Ureter (tissue), 1 donor: ENCODE data around the gene PIRT. TPM values are rescaled to one million over a fixed set of nuclear protein-coding genes. Genes with fewer than 3 reads are reported as not detected.
A peak's percentile ranks its signal among the peaks of the same experiment; 100 is the strongest.

ENCODE experiments used
- DNase-seq: peaks from one replicate; pipeline ENCODE4 v3.0.0-alpha.2; 2020; ENCODE audit warnings: low spot score
- total RNA-seq: library from RNA; stranded (reverse); gene quantifications from one replicate; pipeline ENCODE4 v1.2.4, GENCODE V29; 2023
- donor health status: DM: yes; HTN: yes; CAD: no.

The PIRT gene
- total RNA-seq, 1 donor from 2014 or later: not detected

GRCh38 chr17:10821054-10821453 lies 16.8 kb downstream of the PIRT start:
- no peak for DNase-seq

GRCh38 chr17:10815319-10815718 lies 22.6 kb downstream of the PIRT start:
- DNase-seq: no peak

- DNase-seq: no peak
These were observed 23.8 kb downstream of the PIRT start for GRCh38 chr17:10814075-10814474.

GRCh38 chr17:10812674-10813073 lies 25.2 kb downstream of the PIRT start:
- DNase-seq: peak; percentile 66

- DNase-seq: no peak
These were observed 28.3 kb downstream of the PIRT start for GRCh38 chr17:10809605-10810004.

GRCh38 chr17:10807704-10808128 lies 30.2 kb downstream of the PIRT start:
- DNase-seq: no peak

GRCh38 chr17:10806545-10807262 lies 31.2 kb downstream of the PIRT start:
- DNase-seq: no peak

- DNase-seq: no peak
These were observed 32.0 kb downstream of the PIRT start for GRCh38 chr17:10805911-10806310.

- DNase-seq: no peak
These were observed 33.3 kb downstream of the PIRT start for GRCh38 chr17:10804546-10804945.

GRCh38 chr17:10803830-10804475 lies 33.9 kb downstream of the PIRT start, which contains the start of gene TMEM238L:
Gene TMEM238L, minus strand, starts transcription at chr17:10804099. Its CDS starts 136 bp downstream, at chr17:10803963.
- DNase-seq: no peak

GRCh38 chr17:10803350-10803749 lies 34.5 kb downstream of the PIRT start:
- peak; percentile 54 for DNase-seq

- peak; percentile 63 for DNase-seq
These were observed 35.2 kb downstream of the PIRT start for GRCh38 chr17:10802496-10803284.

- DNase-seq: no peak
These were observed 38.5 kb downstream of the PIRT start for GRCh38 chr17:10799407-10799806.

- no peak for DNase-seq
These were observed 39.0 kb downstream of the PIRT start for GRCh38 chr17:10798910-10799309.

GRCh38 chr17:10798332-10798749 lies 39.5 kb downstream of the PIRT start:
- DNase-seq: peak; percentile 66

- no peak for DNase-seq
These were observed 40.2 kb downstream of the PIRT start for GRCh38 chr17:10797476-10798328.

- DNase-seq: no peak
These were observed 44.1 kb downstream of the PIRT start for GRCh38 chr17:10793816-10794215.

- DNase-seq: no peak
These were observed 44.6 kb downstream of the PIRT start for GRCh38 chr17:10793256-10793655.

GRCh38 chr17:10792151-10792550 lies 45.7 kb downstream of the PIRT start:
- peak; percentile 71 for DNase-seq

- peak; percentile 70 for DNase-seq
These were observed 47.1 kb downstream of the PIRT start for GRCh38 chr17:10790491-10791401.
